ENCODE data around the gene IL1RAPL1. TPM values are rescaled to one million over a fixed set of nuclear protein-coding genes. Genes with fewer than 3 reads are reported as not detected.

Gene IL1RAPL1
- total and polyA plus RNA-seq, 8 donors = 0.05 to 0.20 (median 0.09) TPM; not detected in 5

GRCh38 chrX:28595346-28595745, 8.1 kb downstream of the IL1RAPL1 start:
- Histone ChIP-seq H3K4me1 (no peaks in the 10 kb centered on the region), H3K27me3 (peaks cover 0 to 10% (median 0%) of the 10 kb centered on the region in 4 donors), H3K9me3 (no peaks in the 10 kb centered on the region), H3K4me3 (no peak overlapping the region), H3K27ac (no peak overlapping the region), H3K36me3 (no peaks in the 10 kb centered on the region)
- intact Hi-C loops (cut with DNase I) = no loop called here
- DNase-seq = no peak
- no peak for TF ChIP-seq CTCF (IDR thresholded peaks at IDR 0.05)
- WGBS, 2 donors = 59 to 66% methylated on average over 3 of the region's 3 CpGs
- no peak for ATAC-seq
- FAIRE-seq = no peak

- Histone ChIP-seq H3K9me3 (no peaks in the 10 kb centered on the region), H3K36me3 (no peaks in the 10 kb centered on the region), H3K27ac (no peak overlapping the region), H3K27me3 (peaks cover 0 to 4% (median 0%) of the 10 kb centered on the region in 4 donors), H3K4me3 (no peak overlapping the region), H3K4me1 (no peaks in the 10 kb centered on the region)
- FAIRE-seq = no peak
- 62 to 71% methylated on average over 6 of the region's 6 CpGs for WGBS, 2 donors
- intact Hi-C loops (cut with DNase I) = no loop called here
- ATAC-seq = no peak
- no peak for DNase-seq
- TF ChIP-seq CTCF (IDR thresholded peaks at IDR 0.05) = no peak
Observed at GRCh38 chrX:28599957-28600356, 12.7 kb downstream of the IL1RAPL1 start.

- TF ChIP-seq CTCF (IDR thresholded peaks at IDR 0.05) = no peak
- WGBS, 2 donors = 83% methylated on average over 2 of the region's 2 CpGs
Observed at GRCh38 chrX:28609003-28609402, 21.8 kb downstream of the IL1RAPL1 start.

GRCh38 chrX:28609917-28610613, 22.8 kb downstream of the IL1RAPL1 start:
- no peak for TF ChIP-seq CTCF (IDR thresholded peaks at IDR 0.05)
- Histone ChIP-seq H3K4me3 (no peak overlapping the region), H3K4me1 (no peaks in the 10 kb centered on the region), H3K9me3 (no peaks in the 10 kb centered on the region), H3K27me3 (peaks cover 0 to 3% (median 0%) of the 10 kb centered on the region in 4 donors), H3K36me3 (no peaks in the 10 kb centered on the region), H3K27ac (no peak overlapping the region)
- DNase-seq (no peak), FAIRE-seq (no peak), ATAC-seq (no peak)
- intact Hi-C loops (cut with DNase I) = no loop called here
- WGBS, 2 donors = 45 to 47% methylated on average over 5 of the region's 5 CpGs

More at GRCh38 chrX:28609003-28609402, 21.8 kb downstream of the IL1RAPL1 start:
- Histone ChIP-seq H3K36me3 (no peaks in the 10 kb centered on the region), H3K4me3 (no peak overlapping the region), H3K27ac (no peak overlapping the region), H3K27me3 (peaks cover 0 to 2% (median 0%) of the 10 kb centered on the region in 4 donors), H3K9me3 (no peaks in the 10 kb centered on the region), H3K4me1 (no peaks in the 10 kb centered on the region)
- no peak for ATAC-seq
- FAIRE-seq = no peak
- DNase-seq = no peak
- intact Hi-C loops (cut with DNase I) = no loop called here

GRCh38 chrX:28610746-28611145, 23.5 kb downstream of the IL1RAPL1 start:
- Histone ChIP-seq H3K4me1 (no peaks in the 10 kb centered on the region), H3K27ac (no peak overlapping the region), H3K9me3 (no peaks in the 10 kb centered on the region), H3K27me3 (peaks cover 0 to 7% (median 0%) of the 10 kb centered on the region in 4 donors), H3K4me3 (no peak overlapping the region), H3K36me3 (no peaks in the 10 kb centered on the region)
- TF ChIP-seq CTCF (IDR thresholded peaks at IDR 0.05) = no peak
- no peak for DNase-seq
- 75 to 88% methylated on average over 4 of the region's 4 CpGs for WGBS, 2 donors
- no peak for FAIRE-seq
- intact Hi-C loops (cut with DNase I) = no loop called here
- ATAC-seq = no peak
